Heart right ventricle (tissue), 16 donors: ENCODE data around the gene ITGA8. TPM values are rescaled to one million over a fixed set of nuclear protein-coding genes. Genes with fewer than 3 reads are reported as not detected.

Experiments
- ATAC-seq, 8 donors: fragments of 200-7000 bp; cut with Tn5 transposase; one replicate each; pipeline ENCODE4 v1.9.1; 2020; ENCODE audit warnings: mild to moderate bottlenecking in 8 of 8, moderate library complexity in 8 of 8, moderate number of reproducible peaks in 1 of 8
- DNase-seq, 2 donors: peaks; one replicate each; pipeline ENCODE4 v3.0.0-alpha.2; 2020
- H3K27ac ChIP-seq, 10 donors: fragments of 200-600 bp; sonication (generic) in 2 of 10; one replicate each; pipeline versions ENCODE4 v1.5.0 to v1.8.0; 2020 to 2022; ENCODE audit warnings: mild to moderate bottlenecking in 3 of 10
- H3K27me3 ChIP-seq, 7 donors: fragments of 200-600 bp; one replicate each; pipeline ENCODE4 v1.8.0; 2021 to 2022; ENCODE audit warnings: mild to moderate bottlenecking in 2 of 7
- H3K36me3 ChIP-seq, 9 donors: fragments of 200-600 bp; sonication (generic) in 1 of 9; one replicate each; pipeline versions ENCODE4 v1.5.0 to v1.8.0; 2020 to 2022; ENCODE audit warnings: mild to moderate bottlenecking in 2 of 9
- H3K4me1 ChIP-seq, 9 donors: fragments of 200-600 bp; sonication (generic) in 1 of 9; one replicate each; pipeline versions ENCODE4 v1.5.0 to v1.8.0; 2020 to 2022; ENCODE audit warnings: mild to moderate bottlenecking in 4 of 9
- H3K4me3 ChIP-seq, 10 donors: fragments of 200-600 bp; sonication (generic) in 2 of 10; one replicate each; pipeline versions ENCODE4 v1.5.0 to v1.8.0; 2020 to 2022; ENCODE audit warnings: mild to moderate bottlenecking in 7 of 10, moderate library complexity in 2 of 10
- H3K9me3 ChIP-seq, 11 donors: fragments of 200-600 bp in 10 of 11; sonication (generic) in 2 of 11; one replicate each; pipeline versions ENCODE4 v1.5.0 to v1.8.0; 2013 to 2022; ENCODE audit warnings: mild to moderate bottlenecking in 2 of 11, control low read depth in 1 of 11, moderate library complexity in 1 of 11
- CTCF ChIP-seq, 9 donors: fragments of 200-600 bp; sonication (generic) in 2 of 9; IDR thresholded peaks; one replicate each; pipeline versions ENCODE4 v1.5.0 to v1.8.0; 2021 to 2022; ENCODE audit warnings: antibody characterized with exemption in 9 of 9, mild to moderate bottlenecking in 5 of 9, moderate library complexity in 1 of 9
- WGBS, 2 donors: extraction: QIAGEN DNeasy Blood & Tissue Kit; methylation state at CpG; one replicate each; pipeline ENCODE4 v1.1.7; 2013; ENCODE audit warnings: inconsistent platforms in 1 of 2; 5-methylcytosine and 5-hydroxymethylcytosine counted together
- intact Hi-C, 10 donors: fragments of 100-400 bp; cut with DNase I; formaldehyde crosslinking; loops; one replicate each; pipeline versions ENCODE4 v1.11.1 to v1.14.2; 2022
- polyA plus RNA-seq, 2 donors: library from polyadenylated mRNA; stranded (reverse); fragments of 200-250 nt; gene quantifications; one replicate each; pipeline ENCODE4 v1.2.3, GENCODE V29; 2013
- total RNA-seq, 10 donors: library from RNA; stranded (reverse); fragmentation: NEBNext Ultra II Directional in 3 of 10; extraction: Animal tissue kit (Norgen Biotek cat#: 25700) in 3 of 10; gene quantifications; one replicate each; pipeline versions ENCODE4 v1.2.1 to v1.2.4, GENCODE V29; 2021 to 2023
- donor health status: Arrhythmogenic right ventricular cardiomyopathy.
- donor health status: ischemic (EF 13 %, LVEDD 7.1; RV severe dilation, severe dysfunction).
- donor health status: healthy with polysubstance abuse.
- donor health status: DM: no; HTN: yes; CAD: no.
- donor health status: DM: no; HTN: no; CAD: no.
- donor health status: ischemic (EF 25% LVEDD 6.9; RV normal size, moderate dysfunction).
- donor health status: ischemic (EF 25% LVEDD 5.7; RV mildly dilated, moderate dysfunction).
- donor health status: healthy.
- donor health status: DM: yes; HTN: yes; CAD: no.
- donor health status: Ischemic cardiomyopathy.
- donor health status: ischemic (EF 35%, LVEDD 5.7; RV mildly dilated, moderate dysfunction).
- donor health status: nonischemic (EF 11% LVEDD 7.7; RV severe dilation, severe dysfunction).
- donor health status: DM: yes; HTN: yes; CAD: no.
- donor health status: PGD.
- donor health status: ischemic (EF 29% LVEDD 5.4; RV normal size, mild dysfunction).
- donor health status: nonischemic (EF 23%, LVEDD 6.1; RV moderate dilation, normal function).

ITGA8 gene
- total and polyA plus RNA-seq, 12 donors: 0.62 to 4.2 (median 2.1) TPM

GRCh38 chr10:15741581-15741980 lies 21.9 kb upstream of the ITGA8 start:
- no peak overlapping the region for H3K27ac ChIP-seq
- H3K4me1 ChIP-seq: peaks cover 0 to 10% (median 3%) of the 10 kb centered on the region in 9 donors
- 84 to 95% methylated on average over 5 of the region's 5 CpGs for WGBS, 2 donors
- H3K27me3 ChIP-seq: peaks cover 0 to 2% (median 0%) of the 10 kb centered on the region in 7 donors
- H3K9me3 ChIP-seq: no peaks in the 10 kb centered on the region
- H3K4me3 ChIP-seq: no peak overlapping the region
- H3K36me3 ChIP-seq: no peaks in the 10 kb centered on the region
- DNase-seq (no peak), ATAC-seq (no peak)
- intact Hi-C loops: no loop called here
- no peak for TF ChIP-seq CTCF (IDR thresholded peaks at IDR 0.05)

GRCh38 chr10:15740261-15740660 lies 20.5 kb upstream of the ITGA8 start:
- Histone ChIP-seq H3K36me3 (no peaks in the 10 kb centered on the region), H3K4me1 (peaks cover 0 to 13% (median 2%) of the 10 kb centered on the region in 9 donors), H3K9me3 (no peaks in the 10 kb centered on the region), H3K27me3 (peaks cover 0 to 2% (median 0%) of the 10 kb centered on the region in 7 donors), H3K4me3 (no peak overlapping the region), H3K27ac (no peak overlapping the region)
- DNase-seq: no peak
- no peak for ATAC-seq
- no peak for TF ChIP-seq CTCF (IDR thresholded peaks at IDR 0.05)
- WGBS, 2 donors: 94 to 95% methylated on average over 6 of the region's 6 CpGs
- intact Hi-C loops: no loop called here

GRCh38 chr10:15739254-15739970 lies 19.7 kb upstream of the ITGA8 start:
- Histone ChIP-seq H3K27ac (peak overlapping the region in 3 of 10 donors; percentile 43 to 62 (median 51)), H3K4me3 (no peak overlapping the region), H3K36me3 (no peaks in the 10 kb centered on the region), H3K27me3 (peaks cover 0 to 2% (median 0%) of the 10 kb centered on the region in 7 donors), H3K4me1 (peaks cover 0 to 15% (median 0%) of the 10 kb centered on the region in 9 donors), H3K9me3 (no peaks in the 10 kb centered on the region)
- WGBS, 2 donors: 62 to 76% methylated on average over 9 of the region's 9 CpGs
- intact Hi-C loops: no loop called here
- DNase-seq (no peak), ATAC-seq (peak in 1 of 8 donors; percentile 15)
- no peak for TF ChIP-seq CTCF (IDR thresholded peaks at IDR 0.05)

GRCh38 chr10:15738270-15738925 lies 18.7 kb upstream of the ITGA8 start:
- no peak overlapping the region for H3K4me3 ChIP-seq
- peak overlapping the region in 8 of 10 donors; percentile 27 to 62 (median 41) for H3K27ac ChIP-seq
- ATAC-seq: peak in 7 of 8 donors; percentile 40 to 79 (median 76)
- TF ChIP-seq CTCF (IDR thresholded peaks at IDR 0.05): no peak
- peaks cover 0 to 5% (median 0%) of the 10 kb centered on the region in 11 donors for H3K9me3 ChIP-seq
- peaks cover 0 to 2% (median 0%) of the 10 kb centered on the region in 7 donors for H3K27me3 ChIP-seq
- peak in 1 of 2 donors; percentile 58 for DNase-seq
- H3K4me1 ChIP-seq: peaks cover 0 to 14% (median 0%) of the 10 kb centered on the region in 9 donors
- WGBS, 2 donors: 61 to 64% methylated on average over 10 of the region's 10 CpGs
- intact Hi-C loops: no loop called here
- H3K36me3 ChIP-seq: no peaks in the 10 kb centered on the region
